NB4 (cell line): ENCODE measurements around the gene HIF1AN.
"Not testable (repeated sequence)": the region's sequence is repeated elsewhere in the genome, so short reads cannot be mapped to it uniquely, and the experiment has no call there.

Experiments
- DNase-seq: peaks from one replicate; pipeline ENCODE4 v3.0.0; 2010; ENCODE audit warnings: low read depth
- H3K4me3 ChIP-seq: one replicate; pipeline ENCODE4 v1.5.1; 2011; ENCODE audit warnings: mild to moderate bottlenecking, low read depth, low read length, moderate library complexity
- MYC ChIP-seq: IDR thresholded peaks from 2 replicates; pipeline ENCODE4 v1.6.1; 2011; ENCODE audit warnings: low read depth, low read length
- POLR2A ChIP-seq: IDR thresholded peaks from 2 replicates; pipeline ENCODE4 v1.6.1; 2011; ENCODE audit warnings: mild to moderate bottlenecking; ENCODE audit not compliant: insufficient read length; ENCODE audit errors: extremely low read depth
- TF ChIP-seq, protein P1 (sequence below): IDR thresholded peaks from 2 replicates; pipeline ENCODE4 v1.6.1; 2011; ENCODE audit warnings: low read depth, low read length
- TF ChIP-seq, protein P2 (sequence below): IDR thresholded peaks from one replicate; pipeline ENCODE4 v1.5.1; 2012; ENCODE audit warnings: low read depth, low read length

HIF1AN gene

DNA sequence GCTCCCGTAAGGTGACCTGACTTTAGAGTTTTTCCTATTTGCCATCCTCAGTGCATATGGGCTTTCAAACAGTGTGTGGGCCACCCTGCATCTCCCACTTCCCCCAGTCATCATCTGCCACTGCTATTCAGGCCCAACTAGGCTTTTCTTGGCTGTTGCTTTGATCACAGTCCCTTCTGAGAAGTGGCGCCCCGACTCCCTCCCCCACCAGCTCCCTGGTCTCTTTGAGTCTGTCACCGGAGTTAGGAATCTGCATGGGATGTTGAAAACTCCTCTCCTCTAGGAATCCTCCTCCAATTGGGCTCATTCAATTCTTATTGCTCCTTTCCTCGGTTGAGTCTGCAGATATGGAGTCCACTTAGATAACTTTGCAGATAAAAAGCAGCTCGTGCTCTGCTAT, 32.1 kb downstream of the HIF1AN start:
- no peak for TF ChIP-seq MYC
- TF ChIP-seq, protein P1, sequence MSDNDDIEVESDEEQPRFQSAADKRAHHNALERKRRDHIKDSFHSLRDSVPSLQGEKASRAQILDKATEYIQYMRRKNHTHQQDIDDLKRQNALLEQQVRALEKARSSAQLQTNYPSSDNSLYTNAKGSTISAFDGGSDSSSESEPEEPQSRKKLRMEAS = no peak
- TF ChIP-seq, protein P2, sequence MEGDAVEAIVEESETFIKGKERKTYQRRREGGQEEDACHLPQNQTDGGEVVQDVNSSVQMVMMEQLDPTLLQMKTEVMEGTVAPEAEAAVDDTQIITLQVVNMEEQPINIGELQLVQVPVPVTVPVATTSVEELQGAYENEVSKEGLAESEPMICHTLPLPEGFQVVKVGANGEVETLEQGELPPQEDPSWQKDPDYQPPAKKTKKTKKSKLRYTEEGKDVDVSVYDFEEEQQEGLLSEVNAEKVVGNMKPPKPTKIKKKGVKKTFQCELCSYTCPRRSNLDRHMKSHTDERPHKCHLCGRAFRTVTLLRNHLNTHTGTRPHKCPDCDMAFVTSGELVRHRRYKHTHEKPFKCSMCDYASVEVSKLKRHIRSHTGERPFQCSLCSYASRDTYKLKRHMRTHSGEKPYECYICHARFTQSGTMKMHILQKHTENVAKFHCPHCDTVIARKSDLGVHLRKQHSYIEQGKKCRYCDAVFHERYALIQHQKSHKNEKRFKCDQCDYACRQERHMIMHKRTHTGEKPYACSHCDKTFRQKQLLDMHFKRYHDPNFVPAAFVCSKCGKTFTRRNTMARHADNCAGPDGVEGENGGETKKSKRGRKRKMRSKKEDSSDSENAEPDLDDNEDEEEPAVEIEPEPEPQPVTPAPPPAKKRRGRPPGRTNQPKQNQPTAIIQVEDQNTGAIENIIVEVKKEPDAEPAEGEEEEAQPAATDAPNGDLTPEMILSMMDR = no peak
- no peak for TF ChIP-seq POLR2A
- DNase-seq = no peak
- no peak overlapping the region for H3K4me3 ChIP-seq

DNA sequence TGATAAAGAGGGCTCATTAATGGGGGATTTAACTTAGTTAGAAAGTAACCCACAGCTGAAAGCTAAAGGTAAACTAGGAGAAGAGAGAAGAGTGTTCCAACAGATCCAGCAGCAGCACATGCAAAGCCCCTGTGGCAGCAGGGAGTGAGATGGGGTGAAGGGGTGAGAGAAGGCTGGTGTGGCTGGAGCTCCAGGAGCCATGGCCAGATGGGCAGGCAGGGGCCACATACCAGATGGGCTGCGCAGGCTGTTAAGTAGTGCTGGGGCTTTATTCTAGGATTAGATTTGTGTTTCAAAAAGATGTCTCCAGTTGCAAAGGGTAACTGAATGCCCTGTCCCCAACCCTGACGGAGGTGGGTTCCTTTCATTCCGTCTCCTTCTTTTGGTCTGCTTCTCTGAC, 33.2 kb downstream of the HIF1AN start:
- H3K4me3 ChIP-seq = no peak overlapping the region
- no peak for TF ChIP-seq MYC
- TF ChIP-seq, protein P1 = no peak
- TF ChIP-seq, protein P2 = no peak
- TF ChIP-seq POLR2A = no peak
- DNase-seq = no peak

DNA sequence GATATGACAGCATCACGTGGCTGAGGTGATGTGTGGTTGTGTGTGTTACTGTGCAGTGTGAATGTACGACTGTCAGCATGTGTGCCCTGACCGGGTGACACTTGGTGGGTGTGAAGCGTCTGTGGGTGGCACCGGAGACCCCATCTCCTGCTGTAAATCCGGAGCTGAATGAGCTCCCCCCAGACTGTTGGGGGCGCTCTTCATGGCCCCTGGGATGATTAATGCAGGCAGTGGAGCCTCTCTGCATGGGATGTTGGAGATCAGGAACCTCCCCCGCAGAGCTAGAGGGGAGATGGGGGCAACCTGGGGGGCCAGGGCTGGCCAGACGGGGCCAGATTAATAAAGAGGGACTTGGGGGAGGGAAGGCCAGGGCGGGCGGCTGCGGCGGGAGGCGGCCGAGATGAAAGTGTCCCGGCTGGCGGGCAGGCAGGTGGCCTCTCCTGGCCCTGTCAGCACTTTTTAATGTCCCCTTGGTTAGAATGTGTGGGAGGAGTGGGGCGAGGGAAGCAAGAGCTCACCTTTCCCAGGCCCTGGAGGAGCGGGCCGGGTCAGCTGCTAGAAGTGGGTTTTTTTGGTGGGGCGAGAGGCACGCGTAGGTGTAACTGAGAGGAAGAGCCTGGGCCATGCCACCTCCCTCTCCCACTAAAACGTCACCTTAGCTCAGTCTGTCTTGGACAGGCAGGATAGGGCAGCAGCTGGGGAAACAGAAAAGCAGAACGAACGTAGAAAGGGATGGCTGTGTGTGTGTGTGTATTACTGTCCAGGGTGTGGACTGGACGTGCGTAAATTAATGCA, 34.1 kb downstream of the HIF1AN start:
- no peak overlapping the region for H3K4me3 ChIP-seq
- no peak for DNase-seq
- TF ChIP-seq, protein P2 = no peak
- TF ChIP-seq POLR2A = no peak
- TF ChIP-seq, protein P1 = no peak
- TF ChIP-seq MYC = no peak

DNA sequence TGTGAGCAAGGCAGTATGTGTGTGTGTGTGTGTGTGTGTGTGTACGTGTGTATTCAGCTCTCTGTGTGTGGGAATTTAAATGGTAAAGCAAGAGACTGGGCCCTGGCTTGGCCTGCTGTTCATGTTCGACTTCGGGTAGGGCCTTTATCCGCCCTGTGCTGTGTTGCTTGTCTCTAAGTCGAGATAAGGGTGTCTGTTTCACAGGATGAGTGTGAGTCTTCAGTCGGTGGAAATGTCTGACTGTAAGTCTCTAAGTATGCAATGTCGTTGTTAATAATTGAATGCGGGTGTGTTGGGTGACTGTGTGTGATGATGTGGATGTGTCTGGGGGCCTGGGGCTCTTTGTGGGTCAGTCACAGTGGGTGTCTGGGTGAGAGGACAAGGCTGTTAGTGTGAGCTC, 34.8 kb downstream of the HIF1AN start:
- TF ChIP-seq, protein P1 = no peak
- TF ChIP-seq, protein P2 = no peak
- no peak for TF ChIP-seq MYC
- no peak for TF ChIP-seq POLR2A
- no peak overlapping the region for H3K4me3 ChIP-seq

DNA sequence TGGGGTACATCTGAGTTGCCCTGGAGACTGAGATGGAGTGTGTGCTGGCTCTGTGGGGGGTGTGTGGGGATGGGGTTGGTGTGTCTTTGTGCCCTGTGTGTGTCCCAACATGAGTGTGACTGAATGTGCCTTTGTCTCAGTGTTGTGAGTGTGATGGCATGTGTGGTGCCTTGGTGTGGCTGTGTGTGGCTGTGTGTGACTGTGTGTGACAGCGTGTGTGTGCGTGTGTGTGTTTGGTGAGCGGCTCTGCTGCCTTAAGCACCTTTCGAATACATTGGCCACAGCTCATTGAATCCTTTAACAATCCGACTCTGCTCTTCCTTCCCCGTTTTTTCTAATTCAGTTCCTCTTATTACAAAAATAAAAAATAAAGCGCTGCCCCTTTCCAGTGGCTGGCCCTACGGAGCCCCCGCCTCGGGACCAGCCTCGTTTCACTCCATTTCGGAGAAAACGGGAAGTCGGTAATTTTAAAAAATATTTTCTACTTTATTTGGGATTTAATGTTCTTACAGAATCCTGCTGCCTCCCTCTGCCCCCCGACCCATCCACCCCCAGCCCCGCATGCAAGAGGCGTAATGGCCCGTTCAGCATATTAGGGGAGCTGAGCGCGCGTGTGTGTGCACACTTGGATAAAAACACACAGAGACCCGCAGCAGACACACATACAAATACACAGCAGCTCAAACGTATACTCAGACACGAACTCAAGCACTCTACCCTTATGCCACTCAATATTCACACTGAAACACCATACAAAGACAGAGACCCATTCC, 35.5 kb downstream of the HIF1AN start:
- H3K4me3 ChIP-seq = no peak overlapping the region
- no peak for DNase-seq
- TF ChIP-seq, protein P2 = no peak
- TF ChIP-seq POLR2A (no peak), MYC (no peak)
- TF ChIP-seq, protein P1 = no peak

More for the DNA sequence above, 34.8 kb downstream of the HIF1AN start:
- DNase-seq = no peak

DNA sequence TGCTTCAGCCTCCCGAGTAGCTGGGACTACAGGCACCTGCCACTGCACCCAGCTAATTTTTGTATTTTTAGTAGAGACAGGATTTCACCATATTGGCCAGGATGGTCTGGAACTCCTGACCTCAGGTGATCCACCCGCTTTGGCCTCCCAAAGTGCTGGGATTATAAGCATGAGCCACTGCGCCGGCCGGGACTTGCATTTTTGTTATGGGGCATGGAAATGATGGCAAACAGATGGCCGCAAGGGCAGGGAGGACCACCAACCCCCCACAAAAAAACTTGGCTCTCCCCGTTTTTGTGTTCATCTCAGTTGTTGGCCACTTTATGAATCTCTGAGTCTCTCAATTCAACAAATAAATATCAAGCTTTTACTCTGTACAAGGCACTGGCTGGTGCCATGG, 39.4 kb downstream of the HIF1AN start:
- H3K4me3 ChIP-seq, DNase-seq: not testable (repeated sequence)
